Measurements from ENCODE around the gene INO80B.
"Not testable (repeated sequence)": the region's sequence is repeated elsewhere in the genome, so short reads cannot be mapped to it uniquely, and the experiment has no call there.

INO80B gene

GRCh38 chr2:74483675-74484164 lies 28.8 kb downstream of the INO80B start:
- Histone ChIP-seq H3K4me3 (ENCODE audit: low read length in 2 of 2) (peak overlapping the region; percentile 99 to 100), H3K9ac (ENCODE audit: low read length in 2 of 2) (peak overlapping the region; percentile 80 to 87), H3K36me3 (ENCODE audit: control insufficient read depth in 2 of 2, insufficient read depth in 2 of 2, low read length in 2 of 2) (peaks cover 8 to 16% of the 10 kb centered on the region in 2 donors), H3K4me1 (ENCODE audit: control insufficient read depth, insufficient read depth, low read length) (peaks cover 28% of the 10 kb centered on the region), H3K27ac (ENCODE audit: low read length) (peak overlapping the region; percentile 88)
- H3K27me3 ChIP-seq (ENCODE audit: control insufficient read depth in 1 of 2, insufficient read depth in 2 of 2, low read length in 2 of 2); H3K9me3 ChIP-seq (ENCODE audit: control insufficient read depth in 2 of 2, low read length in 2 of 2): not testable (repeated sequence)

GRCh38 chr2:74486141-74486540 lies 31.3 kb downstream of the INO80B start:
- no peak overlapping the region for H3K4me3 ChIP-seq (ENCODE audit: low read length in 2 of 2)
- no peaks in the 10 kb centered on the region for H3K27me3 ChIP-seq (ENCODE audit: control insufficient read depth in 1 of 2, insufficient read depth in 2 of 2, low read length in 2 of 2)
- H3K9me3 ChIP-seq (ENCODE audit: control insufficient read depth in 2 of 2, low read length in 2 of 2) = no peaks in the 10 kb centered on the region
- H3K27ac ChIP-seq (ENCODE audit: low read length) = no peak overlapping the region
- H3K4me1 ChIP-seq (ENCODE audit: control insufficient read depth, insufficient read depth, low read length) = peaks cover 20% of the 10 kb centered on the region
- H3K9ac ChIP-seq (ENCODE audit: low read length in 2 of 2) = no peak overlapping the region
- H3K36me3 ChIP-seq (ENCODE audit: control insufficient read depth in 2 of 2, insufficient read depth in 2 of 2, low read length in 2 of 2) = peaks cover 18 to 21% of the 10 kb centered on the region in 2 donors

- Histone ChIP-seq H3K27ac (ENCODE audit: low read length) (no peak overlapping the region), H3K9me3 (ENCODE audit: control insufficient read depth in 2 of 2, low read length in 2 of 2) (no peaks in the 10 kb centered on the region), H3K4me3 (ENCODE audit: low read length in 2 of 2) (no peak overlapping the region), H3K36me3 (ENCODE audit: control insufficient read depth in 2 of 2, insufficient read depth in 2 of 2, low read length in 2 of 2) (peaks cover 35 to 42% of the 10 kb centered on the region in 2 donors), H3K9ac (ENCODE audit: low read length in 2 of 2) (no peak overlapping the region), H3K4me1 (ENCODE audit: control insufficient read depth, insufficient read depth, low read length) (peaks cover 4% of the 10 kb centered on the region), H3K27me3 (ENCODE audit: control insufficient read depth in 1 of 2, insufficient read depth in 2 of 2, low read length in 2 of 2) (no peaks in the 10 kb centered on the region)
These were observed 34.0 kb downstream of the INO80B start for GRCh38 chr2:74488643-74489481.

- H3K36me3 ChIP-seq (ENCODE audit: control insufficient read depth in 2 of 2, insufficient read depth in 2 of 2, low read length in 2 of 2) = peaks cover 35 to 42% of the 10 kb centered on the region in 2 donors
These were observed 35.0 kb downstream of the INO80B start for GRCh38 chr2:74489906-74490305.

GRCh38 chr2:74491648-74492544 lies 37.0 kb downstream of the INO80B start:
- Histone ChIP-seq H3K4me3 (ENCODE audit: low read length in 2 of 2) (no peak overlapping the region), H3K27ac (ENCODE audit: low read length) (no peak overlapping the region), H3K4me1 (ENCODE audit: control insufficient read depth, insufficient read depth, low read length) (no peaks in the 10 kb centered on the region), H3K9ac (ENCODE audit: low read length in 2 of 2) (no peak overlapping the region), H3K9me3 (ENCODE audit: control insufficient read depth in 2 of 2, low read length in 2 of 2) (no peaks in the 10 kb centered on the region), H3K27me3 (ENCODE audit: control insufficient read depth in 1 of 2, insufficient read depth in 2 of 2, low read length in 2 of 2) (peaks cover 0 to 1% of the 10 kb centered on the region in 2 donors), H3K36me3 (ENCODE audit: control insufficient read depth in 2 of 2, insufficient read depth in 2 of 2, low read length in 2 of 2) (peaks cover 30 to 40% of the 10 kb centered on the region in 2 donors)

More at GRCh38 chr2:74489906-74490305, 35.0 kb downstream of the INO80B start:
- Histone ChIP-seq H3K9me3 (ENCODE audit: control insufficient read depth in 2 of 2, low read length in 2 of 2) (no peaks in the 10 kb centered on the region), H3K27ac (ENCODE audit: low read length) (no peak overlapping the region), H3K4me3 (ENCODE audit: low read length in 2 of 2) (no peak overlapping the region), H3K27me3 (ENCODE audit: control insufficient read depth in 1 of 2, insufficient read depth in 2 of 2, low read length in 2 of 2) (no peaks in the 10 kb centered on the region), H3K4me1 (ENCODE audit: control insufficient read depth, insufficient read depth, low read length) (no peaks in the 10 kb centered on the region), H3K9ac (ENCODE audit: low read length in 2 of 2) (no peak overlapping the region)

- no peak overlapping the region for H3K4me3 ChIP-seq (ENCODE audit: low read length in 2 of 2)
- peaks cover 9% of the 10 kb centered on the region for H3K4me1 ChIP-seq (ENCODE audit: control insufficient read depth, insufficient read depth, low read length)
- H3K27ac ChIP-seq (ENCODE audit: low read length) = no peak overlapping the region
- H3K36me3 ChIP-seq (ENCODE audit: control insufficient read depth in 2 of 2, insufficient read depth in 2 of 2, low read length in 2 of 2) = peaks cover 26 to 40% of the 10 kb centered on the region in 2 donors
- H3K9me3 ChIP-seq (ENCODE audit: control insufficient read depth in 2 of 2, low read length in 2 of 2) = no peaks in the 10 kb centered on the region
- H3K9ac ChIP-seq (ENCODE audit: low read length in 2 of 2) = no peak overlapping the region
- peaks cover 14 to 17% of the 10 kb centered on the region in 2 donors for H3K27me3 ChIP-seq (ENCODE audit: control insufficient read depth in 1 of 2, insufficient read depth in 2 of 2, low read length in 2 of 2)
These were observed 38.7 kb downstream of the INO80B start for GRCh38 chr2:74493546-74493945.

GRCh38 chr2:74495440-74495839 lies 40.6 kb downstream of the INO80B start:
- Histone ChIP-seq H3K4me3 (ENCODE audit: low read length in 2 of 2) (no peak overlapping the region), H3K27me3 (ENCODE audit: control insufficient read depth in 1 of 2, insufficient read depth in 2 of 2, low read length in 2 of 2) (peaks cover 33 to 34% of the 10 kb centered on the region in 2 donors), H3K9ac (ENCODE audit: low read length in 2 of 2) (no peak overlapping the region), H3K36me3 (ENCODE audit: control insufficient read depth in 2 of 2, insufficient read depth in 2 of 2, low read length in 2 of 2) (peaks cover 21 to 31% of the 10 kb centered on the region in 2 donors), H3K4me1 (ENCODE audit: control insufficient read depth, insufficient read depth, low read length) (peaks cover 22% of the 10 kb centered on the region), H3K9me3 (ENCODE audit: control insufficient read depth in 2 of 2, low read length in 2 of 2) (no peaks in the 10 kb centered on the region), H3K27ac (ENCODE audit: low read length) (no peak overlapping the region)

GRCh38 chr2:74496997-74497776 lies 42.3 kb downstream of the INO80B start:
- peaks cover 12 to 14% of the 10 kb centered on the region in 2 donors for H3K36me3 ChIP-seq (ENCODE audit: control insufficient read depth in 2 of 2, insufficient read depth in 2 of 2, low read length in 2 of 2)
- no peak overlapping the region for H3K9ac ChIP-seq (ENCODE audit: low read length in 2 of 2)
- no peak overlapping the region for H3K27ac ChIP-seq (ENCODE audit: low read length)
- H3K4me3 ChIP-seq (ENCODE audit: low read length in 2 of 2) = no peak overlapping the region
- H3K27me3 ChIP-seq (ENCODE audit: control insufficient read depth in 1 of 2, insufficient read depth in 2 of 2, low read length in 2 of 2) = peaks cover 50 to 51% of the 10 kb centered on the region in 2 donors
- no peaks in the 10 kb centered on the region for H3K9me3 ChIP-seq (ENCODE audit: control insufficient read depth in 2 of 2, low read length in 2 of 2)
- peaks cover 24% of the 10 kb centered on the region for H3K4me1 ChIP-seq (ENCODE audit: control insufficient read depth, insufficient read depth, low read length)

GRCh38 chr2:74497777-74498499 lies 43.1 kb downstream of the INO80B start:
- Histone ChIP-seq H3K4me1 (ENCODE audit: control insufficient read depth, insufficient read depth, low read length) (peaks cover 31% of the 10 kb centered on the region), H3K27ac (ENCODE audit: low read length) (no peak overlapping the region), H3K27me3 (ENCODE audit: control insufficient read depth in 1 of 2, insufficient read depth in 2 of 2, low read length in 2 of 2) (peaks cover 55 to 57% of the 10 kb centered on the region in 2 donors), H3K36me3 (ENCODE audit: control insufficient read depth in 2 of 2, insufficient read depth in 2 of 2, low read length in 2 of 2) (peaks cover 4 to 7% of the 10 kb centered on the region in 2 donors), H3K9ac (ENCODE audit: low read length in 2 of 2) (no peak overlapping the region), H3K9me3 (ENCODE audit: control insufficient read depth in 2 of 2, low read length in 2 of 2) (no peaks in the 10 kb centered on the region), H3K4me3 (ENCODE audit: low read length in 2 of 2) (peak overlapping the region; percentile 20 to 64)
